Endometrial microvascular endothelial cells (primary cell): ENCODE measurements around the gene RNLS. TPM values are rescaled to one million over a fixed set of nuclear protein-coding genes. Genes with fewer than 3 reads are reported as not detected.

Source experiments
- in situ Hi-C: cut with HindIII; loops from 2 replicates; pipeline ENCODE4 v1.10.0; 2017; ENCODE audit warnings: low sequenced_read_pairs, low pct_unique_long_range_greater_than_20kb; ENCODE audit errors: inconsistent ontology term
- total RNA-seq: library from RNA; depleted of rRNA; stranded (reverse); fragments of >200 nt; gene quantifications from one replicate; pipeline ENCODE4 v1.2.3, GENCODE V29; 2015; ENCODE audit errors: inconsistent ontology term

The RNLS gene
- total RNA-seq, 1 donor from 2014 or later, result 5.0 TPM

GRCh38 chr10:88459530-88459929 is 123.6 kb downstream of the RNLS start:
- in situ Hi-C loops, result no loop called here

- in situ Hi-C loops, result no loop called here
These were observed 124.9 kb downstream of the RNLS start for GRCh38 chr10:88458209-88458608.

GRCh38 chr10:88457660-88458059 is 125.5 kb downstream of the RNLS start:
- in situ Hi-C loops, result no loop called here

GRCh38 chr10:88456730-88457129 is 126.4 kb downstream of the RNLS start:
- in situ Hi-C loops, result no loop called here

GRCh38 chr10:88455831-88456230 is 127.3 kb downstream of the RNLS start:
- in situ Hi-C loops, result no loop called here

GRCh38 chr10:88450201-88450600 is 132.9 kb downstream of the RNLS start:
- in situ Hi-C loops, result no loop called here

- in situ Hi-C loops, result no loop called here
These were observed 140.4 kb downstream of the RNLS start for GRCh38 chr10:88442716-88443115.

- in situ Hi-C loops, result no loop called here
These were observed 142.6 kb downstream of the RNLS start for GRCh38 chr10:88440541-88440940.

- in situ Hi-C loops, result no loop called here
These were observed 143.2 kb downstream of the RNLS start for GRCh38 chr10:88439932-88440331.

- in situ Hi-C loops, result no loop called here
These were observed 145.7 kb downstream of the RNLS start for GRCh38 chr10:88437411-88437810.

- in situ Hi-C loops, result no loop called here
These were observed 149.4 kb downstream of the RNLS start for GRCh38 chr10:88433565-88434186.

- in situ Hi-C loops, result no loop called here
These were observed 152.0 kb downstream of the RNLS start for GRCh38 chr10:88431103-88431502.

GRCh38 chr10:88428976-88429375 is 154.1 kb downstream of the RNLS start:
- in situ Hi-C loops, result no loop called here

GRCh38 chr10:88428442-88428841 is 154.7 kb downstream of the RNLS start:
- in situ Hi-C loops, result no loop called here

GRCh38 chr10:88427024-88427423 is 156.1 kb downstream of the RNLS start:
- in situ Hi-C loops, result no loop called here

GRCh38 chr10:88424881-88425280 is 158.2 kb downstream of the RNLS start:
- in situ Hi-C loops, result no loop called here

GRCh38 chr10:88423732-88424131 is 159.4 kb downstream of the RNLS start:
- in situ Hi-C loops, result no loop called here

- in situ Hi-C loops, result no loop called here
These were observed 161.5 kb downstream of the RNLS start for GRCh38 chr10:88421590-88421989.

GRCh38 chr10:88418871-88419270 is 164.2 kb downstream of the RNLS start:
- in situ Hi-C loops, result no loop called here

GRCh38 chr10:88417387-88418030 is 165.6 kb downstream of the RNLS start:
- in situ Hi-C loops, result no loop called here

- in situ Hi-C loops, result no loop called here
These were observed 166.3 kb downstream of the RNLS start for GRCh38 chr10:88416801-88417200.
